Stimulated activated CD8-positive, alpha-beta memory T cell treated with anti-CD3 and anti-CD28 coated beads, Interleukin-12 subunit alpha, Interleukin-12 subunit beta, amount 100 ng/mL, for 24 hours (primary cell): ENCODE measurements around the gene FRMPD2.
"Not testable (repeated sequence)": the region's sequence is repeated elsewhere in the genome, so short reads cannot be mapped to it uniquely, and the experiment has no call there.

Experiments used
- DNase-seq: peaks from one replicate; pipeline ENCODE4 v3.0.0-alpha.2; 2020; ENCODE audit errors: extremely low read depth

Gene FRMPD2

DNA sequence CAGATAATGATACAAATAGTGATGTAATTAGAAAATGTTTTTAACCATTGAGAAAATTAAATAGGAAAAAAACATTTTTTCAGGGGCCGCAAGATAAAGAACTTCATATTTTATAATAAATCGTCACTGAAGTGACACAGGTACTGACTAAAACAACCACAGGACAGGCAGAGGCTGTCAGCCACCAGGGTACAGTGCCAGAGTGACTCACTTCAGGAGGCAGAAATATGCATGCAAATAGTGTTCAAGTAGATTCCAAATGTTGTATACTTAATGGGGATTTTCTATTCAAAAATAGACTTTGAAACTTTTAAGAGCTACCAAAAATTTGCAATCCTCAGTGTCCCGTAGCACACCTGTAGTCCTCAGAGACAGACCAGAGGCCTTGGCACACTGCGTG is 68.6 kb downstream of the FRMPD2 start:
- no peak for DNase-seq

- DNase-seq, result no peak
Measured at GRCh38 chr10:48199580-48200377, 74.7 kb downstream of the FRMPD2 start.

DNA sequence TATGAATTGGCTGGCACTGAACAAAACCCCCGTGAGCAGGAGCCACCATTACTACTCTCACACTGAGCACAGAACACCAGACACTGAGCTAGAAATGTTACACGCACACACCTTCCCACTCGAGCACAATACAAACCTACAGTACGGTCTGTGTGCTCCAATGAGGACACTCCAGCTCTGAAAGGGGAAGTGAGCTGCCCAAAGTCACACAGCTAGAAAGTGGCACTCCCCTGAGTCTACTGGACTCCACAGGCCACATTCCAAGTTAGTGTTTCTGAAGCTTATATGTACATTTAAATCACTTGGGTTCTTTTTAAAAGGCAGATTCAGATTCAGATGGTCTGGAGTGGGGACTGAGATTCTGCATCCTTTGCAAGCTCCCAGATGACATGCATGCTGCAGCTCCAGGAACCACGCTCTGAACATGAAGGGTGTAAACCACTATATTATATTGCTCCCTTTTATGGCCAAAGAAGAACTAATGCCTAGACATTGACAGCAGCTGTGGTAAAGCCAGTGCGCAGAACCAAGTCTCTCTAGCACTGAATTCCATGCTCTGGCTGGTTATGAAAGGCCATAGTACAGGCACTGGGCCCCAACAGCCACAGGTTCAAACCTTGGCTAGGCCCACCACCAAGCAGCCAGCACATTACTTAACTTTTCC is 77.1 kb downstream of the FRMPD2 start:
- no peak for DNase-seq

GRCh38 chr10:48195803-48196202 is 78.7 kb downstream of the FRMPD2 start:
- no peak for DNase-seq

DNA sequence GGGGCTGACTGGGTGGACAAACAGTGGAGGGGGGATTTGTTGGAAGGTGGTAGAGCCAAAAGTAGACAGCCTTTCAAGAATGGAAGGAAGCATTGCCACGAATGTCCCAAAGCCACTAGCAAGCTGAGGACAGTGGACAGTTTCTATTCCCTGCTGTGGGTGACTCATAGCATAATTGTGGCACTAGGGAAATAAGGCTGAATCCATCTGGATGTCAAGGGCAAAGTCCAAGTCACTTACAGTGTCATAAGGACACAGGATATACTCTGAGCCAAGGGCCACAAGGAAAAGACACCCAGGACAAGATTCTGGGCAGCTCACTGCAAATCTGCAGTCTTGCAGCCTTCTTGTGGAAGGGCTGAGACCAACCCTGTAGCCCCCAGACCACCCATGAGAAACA is 79.7 kb downstream of the FRMPD2 start:
- DNase-seq, result no peak

GRCh38 chr10:48193556-48193955 is 80.9 kb downstream of the FRMPD2 start:
- DNase-seq, result no peak

DNA sequence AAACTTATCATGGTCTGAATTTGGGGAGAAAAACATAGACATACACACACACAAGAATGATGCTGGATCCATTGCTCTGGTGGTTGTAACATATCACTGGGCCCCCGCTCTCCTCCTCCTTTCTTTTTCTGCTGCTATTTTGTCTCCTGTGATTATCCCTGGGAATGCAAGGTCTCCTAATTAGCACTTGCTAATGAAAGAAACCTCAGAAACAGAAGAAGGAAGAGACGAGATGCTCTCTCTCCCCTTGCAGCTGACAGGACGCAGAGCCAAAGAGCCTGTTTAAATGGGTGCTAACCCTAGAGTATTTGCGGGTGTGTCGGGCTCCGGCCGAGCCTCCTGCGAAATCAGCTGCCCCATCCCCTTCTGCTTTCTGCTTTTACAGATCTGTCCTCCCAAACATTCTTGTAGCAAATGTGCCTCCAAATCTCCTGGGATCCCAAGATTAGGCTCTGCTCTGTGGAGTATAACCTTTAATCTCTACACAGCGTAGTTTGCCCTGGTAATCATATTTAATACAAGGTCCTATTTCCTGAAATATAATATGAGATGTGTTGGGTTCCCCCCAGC is 81.5 kb downstream of the FRMPD2 start:
- no peak for DNase-seq

DNA sequence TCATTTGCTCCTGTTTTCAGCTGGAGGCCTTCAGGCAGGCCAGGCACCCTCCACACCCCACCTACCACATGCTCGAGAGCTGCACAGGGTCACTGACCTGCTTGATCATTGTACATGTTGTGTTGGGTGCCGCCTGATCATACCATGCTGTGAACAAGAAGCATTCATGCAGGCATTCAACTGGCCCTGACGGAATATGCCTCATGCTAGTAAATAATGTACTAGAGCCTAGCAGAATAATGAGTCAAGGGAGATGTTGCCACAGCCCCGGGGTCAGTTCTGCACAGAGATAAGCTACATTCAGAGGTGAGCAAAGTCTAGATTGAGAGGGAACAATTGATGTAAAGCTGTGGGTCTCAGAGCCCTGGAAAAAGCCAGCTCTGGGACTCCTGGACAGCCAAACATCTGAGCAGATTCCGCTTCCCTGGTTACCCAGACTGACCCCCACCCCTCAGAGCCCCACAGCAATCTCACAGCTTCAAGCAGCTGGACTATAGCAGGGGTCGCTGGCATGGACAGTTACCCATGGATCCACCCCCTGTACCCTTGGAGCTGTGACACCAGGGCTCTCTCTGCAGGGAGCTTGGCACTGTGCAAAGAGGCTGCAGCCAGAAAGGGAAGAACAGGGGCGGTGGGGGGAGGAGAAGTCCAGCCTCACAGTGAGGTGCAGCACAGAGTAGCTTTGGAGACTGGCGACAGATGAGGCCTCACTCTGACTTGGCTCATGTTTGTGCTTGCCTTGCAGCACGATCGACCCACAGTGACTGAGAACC is 86.6 kb downstream of the FRMPD2 start:
- DNase-seq, result no peak

DNA sequence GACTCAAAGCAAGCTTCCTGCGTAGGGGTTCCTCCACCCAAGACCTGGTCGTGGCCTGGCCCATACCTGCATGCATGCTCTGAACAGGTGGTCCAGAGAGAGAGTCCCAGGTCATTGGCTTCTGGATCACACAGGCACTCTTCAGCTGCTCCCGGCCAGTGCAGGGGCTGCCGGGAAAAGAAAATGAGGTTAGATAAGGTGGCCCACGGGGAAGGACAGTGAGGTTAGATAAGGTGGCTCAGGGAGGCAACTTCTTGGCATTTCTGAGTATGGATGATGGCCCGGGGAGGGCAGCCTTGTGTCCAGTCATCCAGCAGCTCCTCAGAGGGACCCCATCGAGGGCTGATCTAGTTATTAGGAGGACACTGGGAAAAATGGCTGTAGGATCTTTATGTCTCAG is 87.4 kb downstream of the FRMPD2 start:
- no peak for DNase-seq

- DNase-seq, result not testable (repeated sequence)
Measured at GRCh38 chr10:48186264-48186804, 88.2 kb downstream of the FRMPD2 start.

DNA sequence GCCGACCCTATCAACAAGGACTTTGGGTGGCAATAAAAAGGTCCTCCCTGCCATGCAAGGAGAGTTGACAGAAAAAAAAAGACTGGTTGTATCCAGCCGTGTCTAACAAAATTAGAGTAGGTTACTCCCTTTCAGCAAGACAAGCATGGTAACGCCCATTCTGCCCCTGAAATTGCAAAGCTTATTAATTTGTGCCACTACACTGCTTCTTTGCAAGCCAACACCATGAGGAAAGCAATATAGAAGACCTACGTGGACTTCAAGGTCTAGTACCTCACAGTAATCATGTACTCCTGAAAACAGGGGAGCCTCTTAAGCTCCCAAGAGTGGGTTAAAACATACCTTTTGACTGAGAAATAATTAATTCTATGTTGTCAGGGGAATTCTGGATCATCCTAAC is 90.3 kb downstream of the FRMPD2 start:
- DNase-seq, result no peak

GRCh38 chr10:48172715-48173114 is 101.8 kb downstream of the FRMPD2 start:
- DNase-seq, result not testable (repeated sequence)

DNA sequence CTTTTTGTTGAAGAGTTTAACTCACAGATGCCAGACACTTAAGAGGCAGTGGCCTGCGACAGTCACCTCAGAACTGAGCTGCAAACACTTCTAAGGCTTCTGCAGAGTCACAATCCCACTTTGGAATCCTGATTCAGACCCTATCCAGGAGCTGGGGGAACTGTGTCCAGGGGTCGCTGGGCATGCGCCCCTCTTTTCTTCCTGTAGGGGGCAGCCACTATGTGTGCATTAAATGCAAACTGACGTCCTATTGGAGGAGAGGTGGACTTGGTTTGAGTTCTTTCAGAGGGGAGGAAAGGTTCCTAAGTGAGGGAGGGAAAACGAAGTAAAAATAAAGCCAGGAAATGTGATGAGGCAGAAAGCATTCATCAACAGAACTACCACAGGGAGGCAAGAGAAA is 113.8 kb downstream of the FRMPD2 start:
- DNase-seq, result not testable (repeated sequence)

- not testable (repeated sequence) for DNase-seq
Measured at GRCh38 chr10:48160163-48160562, 114.3 kb downstream of the FRMPD2 start.

- DNase-seq, result not testable (repeated sequence)
Measured at GRCh38 chr10:48154211-48155140, 120.0 kb downstream of the FRMPD2 start.

DNA sequence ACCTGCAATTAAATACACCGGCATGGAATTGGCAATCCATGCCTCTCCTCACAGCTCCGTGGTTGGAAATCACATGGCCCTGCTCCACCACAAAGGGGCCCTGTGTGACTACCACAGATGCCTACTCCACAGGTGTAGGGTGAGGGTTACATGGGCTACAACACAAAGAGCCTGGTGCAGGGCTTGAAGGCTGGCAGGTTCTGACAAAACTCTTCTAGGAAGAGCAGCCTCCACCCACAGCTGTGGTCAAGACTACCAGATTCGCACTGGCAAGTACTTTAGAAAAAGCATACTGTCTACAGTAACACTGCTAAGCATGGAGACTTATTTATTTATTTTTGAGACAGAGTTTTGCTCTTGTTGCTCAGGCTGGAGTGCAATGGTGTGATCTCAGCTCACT is 126.9 kb downstream of the FRMPD2 start:
- not testable (repeated sequence) for DNase-seq

- not testable (repeated sequence) for DNase-seq
Measured at GRCh38 chr10:48143721-48144642, 130.5 kb downstream of the FRMPD2 start.

- not testable (repeated sequence) for DNase-seq
Measured at GRCh38 chr10:48140949-48141348, 133.5 kb downstream of the FRMPD2 start.

DNA sequence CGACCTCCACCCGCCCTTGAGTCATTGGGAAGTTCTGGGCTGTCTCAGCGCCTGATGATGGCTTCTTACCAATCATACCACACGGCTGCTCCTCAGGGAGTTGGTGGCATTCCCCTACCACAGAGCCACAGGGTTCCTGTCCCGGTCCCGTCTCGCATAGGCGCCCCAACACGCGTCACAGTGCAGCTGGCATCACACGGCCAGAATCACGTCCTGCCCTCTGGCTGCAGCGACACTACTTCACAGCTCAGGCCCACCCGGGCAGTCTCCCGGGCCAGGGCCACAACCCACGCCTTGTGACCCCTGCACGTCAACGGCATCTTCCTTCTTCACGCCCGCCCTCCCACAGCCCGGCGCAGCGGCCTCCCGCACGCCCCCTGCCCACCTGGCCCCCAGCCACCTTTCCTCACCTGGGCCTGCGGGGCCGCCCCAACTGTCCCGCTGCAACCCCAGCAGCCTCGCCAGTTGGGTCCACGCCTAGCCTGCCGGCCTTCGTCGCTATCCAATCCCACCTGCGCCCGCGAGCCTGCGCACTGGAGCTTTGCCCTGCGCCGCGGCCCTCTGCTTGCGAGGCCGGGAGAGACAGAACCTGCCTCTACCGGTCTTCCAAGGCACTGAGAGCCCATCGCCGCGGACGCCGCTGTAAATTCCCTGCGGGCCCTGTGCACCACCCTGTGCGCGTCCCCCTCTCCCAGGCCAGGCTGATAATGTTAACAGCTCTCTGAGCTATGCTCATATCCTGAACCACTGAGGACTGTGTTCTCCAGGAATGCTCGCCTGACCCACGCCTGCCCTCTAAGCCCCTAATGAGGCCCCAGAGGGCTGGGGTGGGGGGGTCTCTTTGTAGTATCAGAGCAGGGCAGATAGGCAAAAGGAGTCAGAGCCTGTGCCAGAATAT is 134.3 kb downstream of the FRMPD2 start:
- DNase-seq, result not testable (repeated sequence)
